Peyer's patch (tissue), 4 donors: ENCODE data around the gene SSRP1.

Experiments used
- CTCF ChIP-seq, 6 experiments: fragments of 450-650 bp in 4 of 6; fragments of 200-600 bp in 2 of 6; sonication (generic) in 1 of 6; IDR thresholded peaks; one replicate each; pipeline ENCODE4 v1.5.1; 2017 to 2019; ENCODE audit warnings: antibody characterized with exemption in 6 of 6, mild to moderate bottlenecking in 3 of 6, moderate library complexity in 1 of 6
- POLR2A ChIP-seq, 2 donors: fragments of 450-650 bp; IDR thresholded peaks; one replicate each; pipeline ENCODE4 v1.5.1; 2017; ENCODE audit warnings: antibody characterized with exemption in 2 of 2, mild to moderate bottlenecking in 2 of 2, moderate library complexity in 2 of 2

- TF ChIP-seq POLR2A (IDR thresholded peaks at IDR 0.05) (no peak), CTCF (IDR thresholded peaks at IDR 0.05) (no peak)
Measured at GRCh38 chr11:57316017-57316416, 19.7 kb downstream of the SSRP1 start.
